ENCODE results near the gene DNAJB13. TPM values are rescaled to one million over a fixed set of nuclear protein-coding genes. Genes with fewer than 3 reads are reported as not detected.

Gene DNAJB13
- total RNA-seq, 4 donors from 2014 or later, result 0.75 TPM; not detected in 3

GRCh38 chr11:73965076-73965763 lies 14.4 kb downstream of the DNAJB13 start:
- WGBS, 2 donors, result 72 to 74% methylated on average over 10 of the region's 10 CpGs
- DNase-seq, result no peak
- Histone ChIP-seq H3K27ac (no peak overlapping the region), H3K9me3 (no peaks in the 10 kb centered on the region), H3K4me1 (peaks cover 0 to 8% of the 10 kb centered on the region in 2 donors), H3K27me3 (no peaks in the 10 kb centered on the region), H3K4me3 (replicated peaks in 1 of 3) (no peak overlapping the region), H3K36me3 (no peaks in the 10 kb centered on the region)
- TF ChIP-seq POLR2A (IDR thresholded peaks at IDR 0.05), result no peak
- TF ChIP-seq CTCF (IDR thresholded peaks at IDR 0.05), result no peak
- intact Hi-C loops (cut with DNase I), result loop anchor here (5.0 to 10.0 kb wide), 3 partner anchors 130 to 482 kb away; partner anchors contain the start of genes C2CD3 and PPME1

GRCh38 chr11:73965764-73966121 lies 14.9 kb downstream of the DNAJB13 start:
- no peak overlapping the region for H3K4me3 ChIP-seq (replicated peaks in 1 of 3)
- H3K27me3 ChIP-seq, result no peaks in the 10 kb centered on the region
- DNase-seq, result no peak
- intact Hi-C loops (cut with DNase I), result loop anchor here (5.0 to 10.0 kb wide), 3 partner anchors 129 to 482 kb away; partner anchors contain the start of genes C2CD3 and PPME1
- no peaks in the 10 kb centered on the region for H3K36me3 ChIP-seq
- no peak for TF ChIP-seq CTCF (IDR thresholded peaks at IDR 0.05)
- TF ChIP-seq POLR2A (IDR thresholded peaks at IDR 0.05), result no peak
- 54 to 60% methylated on average over 1 to 2 of the region's 2 CpGs for WGBS, 2 donors
- no peaks in the 10 kb centered on the region for H3K9me3 ChIP-seq
- no peak overlapping the region for H3K27ac ChIP-seq
- H3K4me1 ChIP-seq, result peaks cover 0 to 8% of the 10 kb centered on the region in 2 donors

GRCh38 chr11:73968356-73968966 lies 17.6 kb downstream of the DNAJB13 start:
- H3K36me3 ChIP-seq, result no peaks in the 10 kb centered on the region
- H3K9me3 ChIP-seq, result no peaks in the 10 kb centered on the region
- DNase-seq, result no peak
- intact Hi-C loops (cut with DNase I), result loop anchor here (5.0 to 10.0 kb wide), 3 partner anchors 126 to 479 kb away; partner anchors contain the start of genes C2CD3 and PPME1
- H3K27ac ChIP-seq, result no peak overlapping the region
- H3K4me3 ChIP-seq (replicated peaks in 1 of 3), result no peak overlapping the region
- TF ChIP-seq POLR2A (IDR thresholded peaks at IDR 0.05) (no peak), CTCF (IDR thresholded peaks at IDR 0.05) (no peak)
- H3K4me1 ChIP-seq, result peaks cover 0 to 16% of the 10 kb centered on the region in 2 donors
- 88 to 92% methylated on average over 15 of the region's 15 CpGs for WGBS, 2 donors
- H3K27me3 ChIP-seq, result no peaks in the 10 kb centered on the region

- Histone ChIP-seq H3K36me3 (no peaks in the 10 kb centered on the region), H3K4me1 (peaks cover 0 to 22% of the 10 kb centered on the region in 2 donors), H3K4me3 (replicated peaks in 1 of 3) (no peak overlapping the region), H3K27ac (no peak overlapping the region), H3K27me3 (no peaks in the 10 kb centered on the region), H3K9me3 (no peaks in the 10 kb centered on the region)
- intact Hi-C loops (cut with DNase I), result loop anchor here (5.0 to 10.0 kb wide), 3 partner anchors 126 to 478 kb away; partner anchors contain the start of genes C2CD3 and PPME1
- 73 to 82% methylated on average over 2 of the region's 2 CpGs for WGBS, 2 donors
- no peak for TF ChIP-seq CTCF (IDR thresholded peaks at IDR 0.05)
- DNase-seq, result no peak
These were observed 18.3 kb downstream of the DNAJB13 start for GRCh38 chr11:73969091-73969490.

Data from thyroid gland (tissue), 4 donors.